ENCODE data around the gene MORF4L1.

DNA sequence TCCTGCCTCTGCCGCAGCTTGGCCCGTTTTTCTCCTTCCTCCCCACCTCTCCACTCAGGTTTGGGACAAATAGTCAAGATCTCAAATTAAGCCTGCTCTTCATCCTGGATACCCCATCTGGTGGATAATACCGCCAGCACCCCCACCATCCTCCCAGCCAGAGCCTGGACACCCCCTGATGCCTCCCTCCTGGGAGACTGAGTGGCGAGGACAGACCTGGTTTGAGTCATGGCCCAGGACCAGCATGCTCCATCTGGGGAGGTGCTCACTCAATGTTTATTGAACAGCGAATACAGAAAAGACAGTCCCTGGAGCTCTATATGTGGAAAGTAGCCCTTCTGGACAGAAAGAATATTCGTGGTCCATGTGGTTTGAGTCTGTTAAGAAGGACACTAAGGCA, 48.8 kb downstream of the MORF4L1 start:
- TF ChIP-seq, protein P1, sequence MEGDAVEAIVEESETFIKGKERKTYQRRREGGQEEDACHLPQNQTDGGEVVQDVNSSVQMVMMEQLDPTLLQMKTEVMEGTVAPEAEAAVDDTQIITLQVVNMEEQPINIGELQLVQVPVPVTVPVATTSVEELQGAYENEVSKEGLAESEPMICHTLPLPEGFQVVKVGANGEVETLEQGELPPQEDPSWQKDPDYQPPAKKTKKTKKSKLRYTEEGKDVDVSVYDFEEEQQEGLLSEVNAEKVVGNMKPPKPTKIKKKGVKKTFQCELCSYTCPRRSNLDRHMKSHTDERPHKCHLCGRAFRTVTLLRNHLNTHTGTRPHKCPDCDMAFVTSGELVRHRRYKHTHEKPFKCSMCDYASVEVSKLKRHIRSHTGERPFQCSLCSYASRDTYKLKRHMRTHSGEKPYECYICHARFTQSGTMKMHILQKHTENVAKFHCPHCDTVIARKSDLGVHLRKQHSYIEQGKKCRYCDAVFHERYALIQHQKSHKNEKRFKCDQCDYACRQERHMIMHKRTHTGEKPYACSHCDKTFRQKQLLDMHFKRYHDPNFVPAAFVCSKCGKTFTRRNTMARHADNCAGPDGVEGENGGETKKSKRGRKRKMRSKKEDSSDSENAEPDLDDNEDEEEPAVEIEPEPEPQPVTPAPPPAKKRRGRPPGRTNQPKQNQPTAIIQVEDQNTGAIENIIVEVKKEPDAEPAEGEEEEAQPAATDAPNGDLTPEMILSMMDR (conservative IDR thresholded peaks at IDR 0.05 in 1 of 2, IDR thresholded peaks at IDR 0.05 in 1 of 2; ENCODE audit: low read depth in 1 of 2, low read length in 2 of 2): no peak
- TF ChIP-seq EZH2 (IDR thresholded peaks at IDR 0.05; ENCODE audit: low read length, missing control alignments): no peak
